GM21737 (cell line): ENCODE results near the gene OR51B2.

Experiments
- ATAC-seq: cut with Tn5 transposase; IDR thresholded peaks from one replicate; pipeline ENCODE4 v1.9.1; 2021; ENCODE audit warnings: mild to moderate bottlenecking, moderate library complexity; ENCODE audit not compliant: unreplicated experiment

The OR51B2 gene

DNA sequence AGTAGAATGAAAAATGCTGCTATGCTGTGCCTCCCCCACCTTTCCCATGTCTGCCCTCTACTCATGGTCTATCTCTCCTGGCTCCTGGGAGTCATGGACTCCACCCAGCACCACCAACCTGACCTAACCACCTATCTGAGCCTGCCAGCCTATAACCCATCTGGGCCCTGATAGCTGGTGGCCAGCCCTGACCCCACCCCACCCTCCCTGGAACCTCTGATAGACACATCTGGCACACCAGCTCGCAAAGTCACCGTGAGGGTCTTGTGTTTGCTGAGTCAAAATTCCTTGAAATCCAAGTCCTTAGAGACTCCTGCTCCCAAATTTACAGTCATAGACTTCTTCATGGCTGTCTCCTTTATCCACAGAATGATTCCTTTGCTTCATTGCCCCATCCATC lies 39.5 kb downstream of the OR51B2 start:
- ATAC-seq: no peak

DNA sequence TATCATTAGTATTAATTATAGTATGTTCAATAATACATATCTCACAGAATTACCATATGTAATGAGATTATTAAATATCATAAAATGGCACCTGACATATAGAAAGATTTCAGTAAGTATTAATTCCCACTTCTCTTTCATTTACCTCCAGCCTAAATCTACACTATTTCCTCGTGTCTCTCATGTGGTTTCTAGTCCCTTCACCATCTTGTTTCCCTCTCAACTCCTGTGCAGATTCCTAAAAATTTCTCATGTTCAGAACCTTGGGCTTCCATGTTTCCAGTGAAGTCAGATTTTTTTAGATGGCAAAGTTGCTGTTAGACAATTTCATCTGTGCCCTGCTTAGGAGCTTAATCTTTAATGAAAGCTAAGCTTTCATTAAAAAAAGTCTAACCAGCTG lies 40.2 kb downstream of the OR51B2 start:
- no peak for ATAC-seq

DNA sequence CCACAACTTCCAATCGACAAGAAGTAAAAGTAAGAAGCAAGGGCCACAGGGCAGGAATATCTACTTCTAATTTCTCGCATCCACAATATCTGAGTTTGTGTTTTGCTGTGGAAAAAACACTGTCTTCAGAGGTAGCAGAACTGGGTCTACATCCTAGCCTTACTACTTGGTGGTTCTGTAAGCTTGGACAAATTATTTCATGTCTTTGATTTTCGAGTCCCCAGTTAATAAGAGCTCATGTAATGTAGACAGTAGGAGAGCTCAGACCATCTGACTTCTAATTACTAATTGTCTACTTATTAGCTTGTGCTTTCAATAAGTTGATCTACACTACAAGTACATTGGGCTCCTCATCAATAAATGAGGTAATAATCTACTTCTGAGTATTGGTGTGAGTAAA lies 41.0 kb downstream of the OR51B2 start:
- no peak for ATAC-seq

DNA sequence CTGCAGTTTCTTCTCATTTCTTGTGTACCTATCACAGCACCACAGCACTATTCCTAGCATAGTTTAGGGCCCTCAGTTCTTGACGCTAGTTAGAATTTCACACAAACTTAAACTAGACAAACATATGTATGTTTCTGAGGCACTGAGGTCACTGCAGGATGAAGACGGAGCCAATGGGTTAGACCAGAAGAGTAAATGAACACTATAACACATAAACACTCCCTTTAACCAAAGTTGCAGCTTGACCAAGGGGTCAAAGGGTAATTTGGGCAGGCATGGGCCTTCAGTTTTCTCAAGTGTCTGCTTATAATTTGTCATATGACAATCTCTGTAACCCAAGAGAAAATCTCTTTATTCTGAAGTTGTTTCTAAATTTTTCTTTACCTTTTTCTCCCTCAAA lies 41.5 kb downstream of the OR51B2 start:
- no peak for ATAC-seq

DNA sequence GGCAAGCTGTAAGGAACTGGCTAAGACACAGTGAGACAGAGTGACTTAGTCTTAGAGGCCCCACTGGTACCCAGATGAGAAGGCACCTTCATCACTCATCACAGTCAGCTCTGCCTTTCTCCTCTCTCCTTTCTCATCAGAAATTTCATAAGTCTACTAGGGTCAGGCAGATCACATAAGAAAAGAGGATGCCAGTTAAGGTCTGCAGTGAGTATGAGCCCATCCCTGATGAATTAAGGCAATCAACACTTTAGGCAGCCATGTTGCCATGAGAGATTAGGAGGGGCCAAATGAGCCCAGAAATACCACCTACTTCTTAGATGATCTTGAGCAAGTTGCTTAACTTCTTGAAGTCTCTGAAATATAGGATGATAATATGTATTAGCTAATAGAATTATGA lies 42.5 kb downstream of the OR51B2 start:
- ATAC-seq: no peak

DNA sequence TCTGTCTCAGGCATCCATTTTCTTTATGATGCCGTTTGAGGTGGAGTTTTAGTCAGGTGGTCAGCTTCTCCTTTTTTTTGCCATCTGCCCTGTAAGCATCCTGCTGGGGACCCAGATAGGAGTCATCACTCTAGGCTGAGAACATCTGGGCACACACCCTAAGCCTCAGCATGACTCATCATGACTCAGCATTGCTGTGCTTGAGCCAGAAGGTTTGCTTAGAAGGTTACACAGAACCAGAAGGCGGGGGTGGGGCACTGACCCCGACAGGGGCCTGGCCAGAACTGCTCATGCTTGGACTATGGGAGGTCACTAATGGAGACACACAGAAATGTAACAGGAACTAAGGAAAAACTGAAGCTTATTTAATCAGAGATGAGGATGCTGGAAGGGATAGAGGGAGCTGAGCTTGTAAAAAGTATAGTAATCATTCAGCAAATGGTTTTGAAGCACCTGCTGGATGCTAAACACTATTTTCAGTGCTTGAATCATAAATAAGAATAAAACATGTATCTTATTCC lies 43.5 kb downstream of the OR51B2 start:
- peak; percentile 94 for ATAC-seq

DNA sequence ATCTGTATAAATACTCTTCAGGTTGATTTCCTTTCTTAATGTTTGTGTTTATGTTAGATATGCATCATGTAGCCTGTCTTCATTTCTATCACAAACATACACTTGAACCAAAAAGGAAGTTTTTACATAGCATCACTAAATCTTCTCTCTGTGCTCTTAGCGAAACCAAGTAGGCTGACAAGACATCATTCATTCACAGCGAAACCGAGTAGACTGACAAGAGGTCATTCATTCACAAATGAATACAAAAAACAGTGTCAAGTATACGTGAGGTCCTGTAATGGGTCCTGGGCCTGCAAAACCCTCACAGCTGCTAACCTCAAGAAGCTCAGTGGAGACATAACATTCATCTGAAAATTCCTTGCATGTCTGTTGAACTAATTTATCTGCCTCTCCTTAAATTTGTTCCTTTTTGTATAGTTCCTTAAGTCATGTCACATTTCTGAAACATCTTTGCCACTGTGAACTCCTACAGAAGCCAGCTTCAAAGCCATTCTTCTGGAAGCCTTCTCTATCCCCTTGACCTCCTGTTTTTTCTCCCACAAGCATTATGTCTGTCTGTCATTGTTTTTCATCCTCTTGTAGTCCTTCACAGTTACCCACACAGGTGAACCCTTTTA lies 44.5 kb downstream of the OR51B2 start:
- ATAC-seq: no peak

DNA sequence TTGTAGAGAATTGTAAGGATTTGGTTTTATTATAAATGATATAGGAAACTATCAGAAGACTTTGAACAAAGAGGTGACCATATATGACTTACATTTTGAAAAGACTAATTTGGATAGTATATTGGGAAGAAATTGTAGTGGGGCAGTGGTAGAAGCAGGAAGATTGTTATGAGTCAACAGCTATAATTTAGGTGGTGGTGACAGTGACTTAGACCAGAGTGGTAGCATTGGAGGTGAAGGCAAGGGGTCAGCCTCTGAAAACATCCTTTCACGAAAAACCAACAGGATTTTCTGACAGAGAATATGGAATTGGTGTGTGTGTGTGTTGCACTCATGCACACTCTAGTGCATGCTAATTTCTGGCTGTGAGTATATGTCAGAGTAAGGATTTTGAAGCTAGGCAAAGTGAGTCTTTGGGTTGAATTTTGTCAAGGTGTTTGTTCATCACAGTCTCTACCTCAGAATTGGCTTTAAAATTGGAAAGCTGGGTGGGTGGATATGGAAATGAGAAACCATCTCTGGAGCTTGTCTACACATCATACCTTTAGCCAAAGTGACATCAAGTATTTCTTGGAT lies 46.2 kb downstream of the OR51B2 start:
- no peak for ATAC-seq

DNA sequence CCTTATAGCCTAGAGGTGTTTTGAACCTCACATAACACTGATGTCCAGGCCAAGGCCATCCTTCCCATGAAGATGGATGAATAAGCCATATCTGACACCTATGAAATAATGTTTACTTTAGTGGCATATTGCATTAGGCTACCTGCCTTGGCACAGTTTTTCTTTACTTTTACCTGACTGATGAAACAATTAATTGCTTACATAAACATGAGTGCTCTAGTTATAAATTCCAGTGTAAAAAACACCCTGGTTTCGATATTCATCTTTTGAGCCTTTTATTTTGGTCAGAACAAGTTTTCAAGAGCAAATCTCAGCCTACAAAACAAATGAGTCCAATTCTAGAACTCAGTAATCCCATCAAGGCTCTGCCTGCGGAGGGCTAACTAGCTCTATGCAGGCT lies 47.4 kb downstream of the OR51B2 start:
- ATAC-seq: no peak

DNA sequence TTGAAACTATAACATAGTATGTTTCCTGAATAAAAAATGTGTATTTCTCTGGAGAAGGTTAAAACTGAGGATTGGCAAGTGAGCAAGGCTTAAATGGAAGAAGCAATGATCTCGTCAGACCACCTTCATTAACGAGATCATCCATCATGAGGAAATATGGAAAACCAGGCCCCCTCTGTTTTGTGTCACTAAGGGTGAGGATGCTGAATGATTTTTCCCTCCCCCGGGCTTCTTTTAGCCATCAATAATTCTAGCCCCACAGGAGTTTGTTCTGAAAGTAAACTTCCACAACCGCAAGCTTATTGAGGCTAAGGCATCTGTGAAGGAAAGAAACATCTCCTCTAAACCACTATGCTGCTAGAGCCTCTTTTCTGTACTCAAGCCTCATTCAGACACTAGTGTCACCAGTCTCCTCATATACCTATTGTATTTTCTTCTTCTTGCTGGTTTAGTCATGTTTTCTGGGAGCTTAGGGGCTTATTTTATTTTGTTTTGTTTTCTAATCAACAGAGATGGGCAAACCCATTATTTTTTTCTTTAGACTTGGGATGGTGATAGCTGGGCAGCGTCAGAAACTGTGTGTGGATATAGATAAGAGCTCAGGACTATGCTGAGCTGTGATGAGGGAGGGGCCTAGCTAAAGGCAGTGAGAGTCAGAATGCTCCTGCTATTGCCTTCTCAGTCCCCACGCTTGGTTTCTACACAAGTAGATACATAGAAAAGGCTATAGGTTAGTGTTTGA lies 48.6 kb downstream of the OR51B2 start:
- ATAC-seq: no peak

DNA sequence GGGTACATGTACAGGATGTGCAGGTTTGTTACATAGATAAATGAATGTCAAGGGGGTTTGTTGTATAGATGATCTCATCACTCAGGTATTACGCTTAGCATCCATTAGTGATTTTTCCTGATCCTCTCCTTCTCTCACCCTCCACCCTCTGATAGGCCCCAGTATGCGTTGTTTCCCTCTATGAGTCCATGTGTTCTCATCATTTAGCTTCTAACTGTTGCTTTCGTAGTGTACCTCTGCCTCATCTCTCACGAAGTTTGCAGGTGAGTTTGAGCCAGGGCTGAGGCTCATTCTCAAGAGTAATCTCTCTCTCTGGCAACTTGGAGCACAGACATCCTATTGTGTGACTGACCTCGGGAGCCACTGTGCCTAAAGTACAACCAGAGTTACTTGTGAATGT lies 49.7 kb downstream of the OR51B2 start:
- ATAC-seq: no peak
